ENCODE data around the gene ZNF385D. TPM values are rescaled to one million over a fixed set of nuclear protein-coding genes. Genes with fewer than 3 reads are reported as not detected.

The ZNF385D gene
- total RNA-seq, 1 experiment from 2014 or later: 0.28 TPM

DNA sequence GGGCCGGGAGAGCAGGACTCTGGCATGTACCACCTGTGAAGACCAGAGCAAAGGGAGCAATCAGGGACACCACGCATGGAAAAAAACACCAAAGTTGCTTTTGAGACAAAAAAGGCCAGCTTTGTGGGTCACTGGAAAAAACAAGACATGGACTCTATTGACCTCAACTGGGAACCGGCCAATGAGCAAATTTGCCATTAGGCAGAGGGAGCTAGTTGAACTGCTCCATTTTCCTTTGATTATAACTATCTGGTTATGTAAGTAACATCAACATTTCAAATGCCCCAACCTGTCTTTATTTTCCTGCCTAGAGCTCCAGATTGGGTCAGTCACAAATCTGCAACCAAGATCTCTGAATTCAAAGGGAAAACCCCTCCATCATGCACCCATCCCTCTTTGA is 86.0 kb downstream of the ZNF385D start:
- Histone ChIP-seq H3K4me3 (no peak overlapping the region), H3K4me1 (replicated peaks; ENCODE audit: insufficient read depth) (no peaks in the 10 kb centered on the region), H3F3A (ENCODE audit: insufficient read depth, low read depth) (no peaks in the 10 kb centered on the region), H3K36me3 (ENCODE audit: low read depth) (no peaks in the 10 kb centered on the region), H3K4me2 (no peak overlapping the region), H3K27ac (no peak overlapping the region), H4K20me1 (ENCODE audit: insufficient read depth) (no peaks in the 10 kb centered on the region), H3K27me3 (ENCODE audit: insufficient read depth, low read depth) (no peaks in the 10 kb centered on the region), H3K9me2 (ENCODE audit: insufficient read depth) (no peaks in the 10 kb centered on the region), H3K9me3 (ENCODE audit: insufficient read depth, low read depth) (no peaks in the 10 kb centered on the region), H3K79me2 (ENCODE audit: low read depth) (no peaks in the 10 kb centered on the region), H2AFZ (no peak overlapping the region)
- TF ChIP-seq, protein P1, sequence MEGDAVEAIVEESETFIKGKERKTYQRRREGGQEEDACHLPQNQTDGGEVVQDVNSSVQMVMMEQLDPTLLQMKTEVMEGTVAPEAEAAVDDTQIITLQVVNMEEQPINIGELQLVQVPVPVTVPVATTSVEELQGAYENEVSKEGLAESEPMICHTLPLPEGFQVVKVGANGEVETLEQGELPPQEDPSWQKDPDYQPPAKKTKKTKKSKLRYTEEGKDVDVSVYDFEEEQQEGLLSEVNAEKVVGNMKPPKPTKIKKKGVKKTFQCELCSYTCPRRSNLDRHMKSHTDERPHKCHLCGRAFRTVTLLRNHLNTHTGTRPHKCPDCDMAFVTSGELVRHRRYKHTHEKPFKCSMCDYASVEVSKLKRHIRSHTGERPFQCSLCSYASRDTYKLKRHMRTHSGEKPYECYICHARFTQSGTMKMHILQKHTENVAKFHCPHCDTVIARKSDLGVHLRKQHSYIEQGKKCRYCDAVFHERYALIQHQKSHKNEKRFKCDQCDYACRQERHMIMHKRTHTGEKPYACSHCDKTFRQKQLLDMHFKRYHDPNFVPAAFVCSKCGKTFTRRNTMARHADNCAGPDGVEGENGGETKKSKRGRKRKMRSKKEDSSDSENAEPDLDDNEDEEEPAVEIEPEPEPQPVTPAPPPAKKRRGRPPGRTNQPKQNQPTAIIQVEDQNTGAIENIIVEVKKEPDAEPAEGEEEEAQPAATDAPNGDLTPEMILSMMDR (conservative IDR thresholded peaks at IDR 0.05): no peak
- no peak for TF ChIP-seq EZH2 (IDR thresholded peaks at IDR 0.05; ENCODE audit: low read depth)
- intact Hi-C loops (cut with micrococcal nuclease; ENCODE audit: unreplicated experiment): no loop called here
- ChIA-PET CTCF (no interaction called here), POLR2A (ENCODE audit: unreplicated experiment) (no interaction called here)
- BruUV-seq (replicated peaks): no TSS peak
- no peak for DNase-seq

DNA sequence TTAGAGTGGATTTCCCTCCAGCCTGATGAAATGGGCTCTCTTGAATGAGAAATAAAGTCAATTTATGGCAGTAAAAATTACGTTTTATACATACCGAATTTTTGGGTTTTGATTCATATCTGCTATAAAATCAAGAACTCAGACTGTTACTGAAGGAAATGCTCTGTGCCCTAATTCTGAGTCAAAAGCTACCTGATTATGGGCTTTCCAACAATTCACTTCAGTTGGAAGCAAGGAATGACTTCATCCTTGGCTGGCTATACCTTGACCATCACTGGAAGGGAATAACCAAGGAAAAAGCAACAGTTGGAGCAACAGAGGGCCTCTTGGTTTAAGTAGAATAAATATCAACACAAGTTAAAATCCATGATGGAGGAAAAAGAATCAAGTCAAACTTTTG is 88.6 kb downstream of the ZNF385D start:
- POLR2A ChIA-PET (ENCODE audit: unreplicated experiment): no interaction called here
- Histone ChIP-seq H4K20me1 (ENCODE audit: insufficient read depth) (no peaks in the 10 kb centered on the region), H3K9me3 (ENCODE audit: insufficient read depth, low read depth) (no peaks in the 10 kb centered on the region), H2AFZ (no peak overlapping the region), H3K36me3 (ENCODE audit: low read depth) (no peaks in the 10 kb centered on the region), H3K9me2 (ENCODE audit: insufficient read depth) (no peaks in the 10 kb centered on the region), H3K79me2 (ENCODE audit: low read depth) (no peaks in the 10 kb centered on the region), H3F3A (ENCODE audit: insufficient read depth, low read depth) (no peaks in the 10 kb centered on the region), H3K4me1 (replicated peaks; ENCODE audit: insufficient read depth) (no peaks in the 10 kb centered on the region), H3K27ac (no peak overlapping the region), H3K4me2 (no peak overlapping the region), H3K4me3 (no peak overlapping the region), H3K27me3 (ENCODE audit: insufficient read depth, low read depth) (no peaks in the 10 kb centered on the region)
- intact Hi-C loops (cut with micrococcal nuclease; ENCODE audit: unreplicated experiment): no loop called here
- TF ChIP-seq EZH2 (IDR thresholded peaks at IDR 0.05; ENCODE audit: low read depth): no peak
- TF ChIP-seq, protein P1 (conservative IDR thresholded peaks at IDR 0.05): no peak
- CTCF ChIA-PET: no interaction called here
- no peak for DNase-seq
- no TSS peak for BruUV-seq (replicated peaks)

DNA sequence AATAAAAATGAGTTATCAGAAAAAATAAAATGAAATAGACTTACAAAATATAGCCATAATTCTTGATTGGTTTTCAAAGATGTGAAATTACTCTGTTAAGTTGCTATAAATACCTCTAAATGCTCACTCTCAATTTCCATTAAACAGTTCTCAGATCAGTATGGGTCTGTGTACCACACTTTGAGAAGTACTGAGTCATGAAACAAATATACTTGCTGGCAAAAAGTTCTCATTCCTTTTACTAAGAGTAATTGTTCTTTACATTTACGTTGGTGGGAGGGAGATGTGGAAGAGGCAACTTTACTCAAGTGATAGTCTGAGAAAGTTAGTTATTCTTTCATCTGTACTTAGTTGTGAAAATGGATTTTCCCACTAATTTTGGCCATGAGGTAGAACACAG is 96.3 kb downstream of the ZNF385D start:
- POLR2A ChIA-PET (ENCODE audit: unreplicated experiment): no interaction called here
- no peaks in the 10 kb centered on the region for H3K9me3 ChIP-seq (ENCODE audit: insufficient read depth, low read depth)
- H3K4me2 ChIP-seq: no peak overlapping the region
- CTCF ChIA-PET: no interaction called here
- no peaks in the 10 kb centered on the region for H4K20me1 ChIP-seq (ENCODE audit: insufficient read depth)
- no peaks in the 10 kb centered on the region for H3F3A ChIP-seq (ENCODE audit: insufficient read depth, low read depth)
- no peak overlapping the region for H2AFZ ChIP-seq
- H3K36me3 ChIP-seq (ENCODE audit: low read depth): no peaks in the 10 kb centered on the region
- DNase-seq: no peak
- no peaks in the 10 kb centered on the region for H3K4me1 ChIP-seq (replicated peaks; ENCODE audit: insufficient read depth)
- TF ChIP-seq EZH2 (IDR thresholded peaks at IDR 0.05; ENCODE audit: low read depth): no peak
- TF ChIP-seq, protein P1 (conservative IDR thresholded peaks at IDR 0.05): no peak
- no peak overlapping the region for H3K27ac ChIP-seq
- H3K79me2 ChIP-seq (ENCODE audit: low read depth): no peaks in the 10 kb centered on the region
- no TSS peak for BruUV-seq (replicated peaks)
- no peak overlapping the region for H3K4me3 ChIP-seq
- H3K9me2 ChIP-seq (ENCODE audit: insufficient read depth): no peaks in the 10 kb centered on the region
- intact Hi-C loops (cut with micrococcal nuclease; ENCODE audit: unreplicated experiment): no loop called here
- no peaks in the 10 kb centered on the region for H3K27me3 ChIP-seq (ENCODE audit: insufficient read depth, low read depth)

All from PC-9 (cell line).